GM18867 (cell line): Measurements from ENCODE around the gene XAGE5.
"Not testable (repeated sequence)": the region's sequence is repeated elsewhere in the genome, so short reads cannot be mapped to it uniquely, and the experiment has no call there.

Experiments
- ATAC-seq: cut with Tn5 transposase; IDR thresholded peaks from one replicate; pipeline ENCODE4 v1.9.1; 2021; ENCODE audit warnings: mild to moderate bottlenecking, moderate library complexity; ENCODE audit not compliant: unreplicated experiment

XAGE5 gene, protein sequence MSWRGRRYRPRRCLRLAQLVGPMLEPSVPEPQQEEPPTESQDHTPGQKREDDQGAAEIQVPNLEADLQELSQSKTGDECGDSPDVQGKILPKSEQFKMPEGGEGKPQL

DNA sequence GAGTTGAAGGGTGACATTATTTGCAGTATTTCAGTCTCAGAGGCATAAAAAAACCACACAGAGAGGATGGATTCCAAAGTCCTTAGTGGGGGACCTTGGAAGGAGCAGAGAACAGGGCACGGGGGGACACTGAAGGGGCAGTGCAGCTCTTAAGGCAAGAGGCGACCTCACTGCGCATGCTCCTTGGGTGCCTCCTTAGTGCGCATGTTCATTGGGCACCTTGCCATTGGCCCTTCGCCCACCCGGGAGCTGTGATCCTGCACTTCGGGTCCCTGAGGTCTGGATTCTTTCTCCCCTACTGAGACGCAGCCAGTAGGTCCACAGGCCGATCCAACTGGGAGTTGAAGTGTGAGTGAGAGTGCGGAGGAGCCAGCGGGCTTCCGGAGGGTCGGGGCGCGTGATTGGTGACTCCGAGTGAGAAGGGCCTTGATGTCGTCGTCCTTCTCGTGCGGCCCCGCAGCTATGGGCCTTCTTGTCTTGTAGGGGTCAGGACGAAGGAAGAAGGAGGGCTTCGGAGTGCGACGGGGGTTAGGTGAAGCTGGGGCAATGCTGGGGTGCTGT is at the start of gene XAGE5:
XAGE5 (plus strand) TSS at position 223 of the 561 bp plus-strand sequence. CDS start 1,280 bp downstream, outside the sequence.
- no peak for ATAC-seq

DNA sequence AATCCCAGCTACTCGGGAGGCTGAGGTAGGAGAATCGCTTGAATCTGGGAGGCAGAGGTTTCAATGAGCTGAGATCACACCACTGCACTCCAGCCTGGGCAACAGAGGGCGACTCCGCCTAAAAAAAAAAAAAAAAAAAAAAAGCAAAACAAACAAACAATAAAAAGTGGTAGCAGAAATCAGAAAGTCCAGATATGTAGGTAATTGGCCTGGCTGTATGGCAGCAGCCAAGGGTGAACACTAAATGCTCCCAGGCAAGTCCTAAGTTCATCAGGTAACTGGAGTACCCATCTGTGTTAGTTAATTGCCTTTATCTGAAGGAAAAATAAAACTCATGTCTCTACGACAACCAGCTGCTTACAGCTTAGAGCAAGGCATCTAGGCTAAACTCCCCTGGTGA is 45.1 kb upstream of the XAGE5 start:
- ATAC-seq = not testable (repeated sequence)

DNA sequence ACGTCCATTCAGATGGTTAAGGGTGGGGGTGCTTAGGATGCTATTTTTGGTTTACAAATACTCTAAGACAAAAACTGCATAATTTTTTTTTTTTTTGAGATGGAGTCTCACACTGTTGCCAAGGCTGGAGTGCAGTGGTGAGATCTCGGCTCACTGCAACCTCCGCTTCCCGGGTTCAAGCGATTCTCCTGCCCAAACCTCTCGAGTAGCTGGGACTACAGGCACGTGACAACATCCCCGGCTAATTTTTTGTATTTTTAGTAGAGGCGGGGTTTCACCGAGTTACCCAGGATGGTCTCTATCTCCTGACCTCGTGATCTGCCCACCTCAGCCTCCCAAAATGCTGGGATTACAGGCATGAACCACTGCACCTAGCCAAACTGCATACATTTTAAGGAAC is 37.6 kb upstream of the XAGE5 start:
- not testable (repeated sequence) for ATAC-seq

DNA sequence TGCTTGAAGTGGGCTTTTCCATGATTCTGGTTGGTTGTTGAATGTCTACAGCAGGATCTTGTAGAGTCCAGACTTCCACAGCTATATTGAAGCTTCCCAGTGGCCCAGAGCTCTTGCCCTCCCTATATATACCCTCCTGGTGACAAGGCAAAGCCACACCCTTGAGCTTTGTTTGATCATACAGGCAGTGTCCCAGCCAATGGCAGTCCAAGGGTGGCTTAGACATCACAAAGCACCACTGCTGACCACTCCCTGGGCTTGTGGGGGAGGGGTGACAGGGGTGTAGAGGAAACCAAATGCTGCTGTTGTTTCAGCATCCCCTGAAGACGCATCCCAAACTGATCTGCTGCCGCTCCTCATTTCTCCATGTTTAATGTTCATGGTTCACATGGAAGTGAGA is 13.8 kb upstream of the XAGE5 start, which contains the start of gene SPANXN5:
SPANXN5 (minus strand) TSS at position 101 of the 400 bp plus-strand sequence; CDS start at position 22, 79 bp downstream.
- not testable (repeated sequence) for ATAC-seq

DNA sequence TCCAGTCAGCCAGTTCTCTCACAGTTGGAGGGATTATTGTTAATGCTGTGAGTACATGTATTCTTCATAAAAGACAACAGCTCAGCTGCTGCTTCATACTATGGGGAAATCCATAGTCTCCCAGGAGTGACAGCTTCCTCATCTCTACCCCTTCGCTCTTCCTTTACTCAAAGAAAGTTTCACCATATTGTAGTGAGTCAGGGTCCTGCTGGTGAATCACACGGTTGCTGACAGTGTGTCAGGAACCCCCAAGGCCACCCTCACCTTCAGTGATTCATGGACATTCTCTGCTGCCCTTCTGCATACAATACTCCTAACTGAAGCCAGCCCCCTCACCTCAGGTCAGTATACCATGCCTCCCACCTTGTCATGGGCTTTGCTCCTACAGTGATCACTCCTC is 6.2 kb upstream of the XAGE5 start:
- not testable (repeated sequence) for ATAC-seq

DNA sequence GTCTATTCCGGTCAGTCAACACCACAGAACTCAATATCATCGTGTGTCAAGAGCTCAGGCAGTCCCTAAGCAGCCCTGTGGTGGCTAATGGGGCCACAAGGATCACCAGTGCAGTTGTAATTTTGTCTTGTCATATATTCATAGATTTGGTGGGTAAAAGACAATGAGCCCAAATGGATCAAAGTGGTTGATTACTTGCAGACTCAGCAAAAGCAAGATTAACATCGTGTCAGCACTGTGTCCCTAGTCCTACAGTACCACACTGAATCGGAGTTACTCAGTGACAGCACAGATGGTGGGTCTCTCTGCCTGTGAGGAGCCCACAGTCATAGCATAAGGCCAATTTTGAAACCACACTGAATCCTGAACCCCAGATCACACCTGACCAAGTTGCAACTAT is 8.7 kb downstream of the XAGE5 start:
- no peak for ATAC-seq

DNA sequence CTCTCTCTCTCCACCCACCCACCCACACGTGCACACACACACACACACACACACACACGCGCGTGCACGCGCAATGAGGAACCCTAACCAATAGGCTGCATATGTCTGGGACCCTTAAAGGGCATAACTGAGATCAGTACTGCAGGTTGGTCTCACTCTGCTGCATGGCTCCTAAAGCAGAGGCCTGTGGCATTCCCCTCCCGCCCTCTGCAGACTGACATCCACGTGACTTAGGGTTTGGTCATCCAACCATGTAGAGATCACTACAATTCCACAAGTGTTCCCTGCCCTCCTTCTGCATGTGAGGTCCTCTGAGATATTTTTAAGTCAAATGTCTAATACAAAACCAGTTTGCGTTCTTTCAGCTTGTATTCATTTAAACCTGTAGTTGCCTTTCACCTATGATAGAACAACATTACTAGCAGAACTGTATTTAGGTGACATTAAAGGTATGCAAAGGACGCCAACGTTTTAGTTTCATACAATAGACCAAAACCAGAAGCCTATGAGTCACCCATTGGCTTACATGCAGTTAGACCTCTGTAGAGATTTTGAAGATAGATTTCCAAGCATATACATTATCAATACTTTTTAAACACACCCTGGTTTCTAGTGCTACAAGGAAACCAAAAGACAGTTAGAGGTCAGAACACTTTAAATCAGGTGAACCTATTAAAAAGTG is 10.1 kb downstream of the XAGE5 start:
- no peak for ATAC-seq

DNA sequence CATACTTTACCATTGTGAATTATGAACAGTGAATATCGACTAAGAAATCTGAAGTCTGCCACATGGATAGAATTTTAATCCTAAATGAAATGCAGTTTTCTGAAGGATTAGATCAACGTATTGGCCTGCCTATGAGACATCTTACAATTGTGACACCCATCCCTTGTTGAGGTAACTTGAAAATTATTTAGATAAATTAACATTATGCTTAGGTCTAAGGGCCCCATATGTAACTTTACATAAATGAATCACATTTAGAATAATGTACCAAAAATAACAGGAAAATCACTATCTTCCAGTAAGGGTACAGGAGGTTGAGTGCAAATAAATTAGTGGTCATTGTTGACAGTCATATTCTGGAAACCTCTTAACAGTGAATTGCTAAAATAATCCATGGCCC is 13.5 kb downstream of the XAGE5 start:
- no peak for ATAC-seq

DNA sequence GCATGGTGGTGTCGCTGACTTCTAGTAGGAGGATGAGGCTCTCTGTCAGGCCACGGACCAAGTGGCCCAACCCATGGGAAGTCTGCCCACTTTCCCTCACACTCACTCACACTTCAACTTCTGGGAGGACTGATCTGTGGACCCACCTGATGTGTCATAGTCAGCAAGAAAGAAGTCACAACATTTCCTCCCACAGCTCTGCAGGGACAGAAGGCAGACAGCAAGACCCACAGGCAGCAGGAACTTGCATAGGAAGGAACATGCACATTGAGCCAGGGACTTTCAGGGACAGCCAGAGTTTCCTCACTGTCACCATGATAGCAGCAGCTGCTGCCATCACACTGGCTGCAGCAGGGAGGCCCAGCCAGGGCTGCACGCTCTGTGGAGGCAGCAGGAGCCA is 19.5 kb downstream of the XAGE5 start:
- no peak for ATAC-seq

DNA sequence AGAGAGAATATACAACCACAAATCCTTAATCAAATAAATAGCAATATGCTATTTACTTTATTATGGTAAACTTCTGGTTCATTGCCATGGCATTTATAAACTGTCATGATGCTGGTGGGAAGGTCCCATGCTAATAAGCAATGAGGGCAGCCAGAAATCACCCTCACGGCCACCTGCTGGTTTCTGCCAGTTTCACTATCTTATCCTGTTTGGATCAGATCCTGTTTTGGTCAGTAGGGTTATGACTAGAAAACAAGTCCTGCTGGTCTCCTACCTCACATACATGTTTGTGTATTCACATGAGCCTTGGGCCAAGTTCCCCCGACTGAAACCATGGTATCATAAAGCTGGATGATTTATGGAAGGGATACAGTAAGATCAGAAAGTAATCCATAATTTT is 28.1 kb downstream of the XAGE5 start:
- ATAC-seq = no peak

DNA sequence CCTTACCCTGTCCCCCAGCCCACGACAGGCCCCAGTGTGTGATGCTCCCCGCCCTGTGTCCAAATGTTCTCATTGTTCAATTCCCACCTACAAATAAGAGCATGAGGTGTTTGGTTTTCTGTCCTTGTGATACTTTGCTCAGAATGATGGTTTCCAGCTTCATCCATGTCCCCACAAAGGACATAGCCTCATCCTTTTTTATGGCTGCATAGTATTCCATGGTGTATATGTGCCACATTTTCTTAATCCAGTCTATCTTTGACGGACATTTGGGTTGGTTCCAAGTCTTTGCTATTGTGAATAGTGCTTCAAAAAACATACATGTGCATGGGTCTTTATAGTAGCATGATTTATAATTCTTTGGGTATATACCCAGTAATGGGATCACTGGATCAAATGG is 32.5 kb downstream of the XAGE5 start:
- not testable (repeated sequence) for ATAC-seq

DNA sequence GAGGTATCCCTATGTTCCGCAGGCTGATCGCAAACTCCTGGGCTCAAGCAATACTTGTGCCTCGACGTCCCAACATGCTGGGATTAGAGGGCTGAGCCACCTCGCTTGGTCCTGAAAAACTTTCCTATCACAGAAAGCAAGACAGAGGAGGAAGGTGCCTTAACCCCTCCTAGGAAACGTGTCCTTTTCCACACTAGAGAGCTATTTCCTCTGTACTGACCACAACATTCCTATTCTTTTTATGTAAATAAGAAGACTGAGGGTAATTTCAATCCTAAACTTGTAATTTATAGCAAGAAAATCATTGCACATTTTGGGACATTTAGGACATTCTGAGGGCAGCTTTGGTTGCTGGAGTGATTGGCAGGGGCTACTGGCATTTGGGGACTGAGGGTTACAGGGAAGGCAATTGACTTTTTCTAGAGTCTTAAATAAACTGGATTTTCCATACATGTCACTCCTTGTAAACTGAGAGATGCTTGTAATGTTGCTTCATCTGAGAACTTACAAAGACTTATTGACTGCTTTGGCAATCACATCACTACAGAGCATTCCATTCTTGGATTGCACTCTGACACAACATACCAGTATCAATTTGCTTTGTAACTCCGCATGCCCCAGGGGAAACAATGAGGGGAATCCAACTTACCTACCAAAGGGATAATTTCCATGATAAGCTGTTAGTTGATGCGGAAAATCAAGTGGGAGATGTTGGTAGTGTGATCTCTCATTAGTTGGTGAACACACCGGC is 41.2 kb downstream of the XAGE5 start:
- ATAC-seq = no peak

DNA sequence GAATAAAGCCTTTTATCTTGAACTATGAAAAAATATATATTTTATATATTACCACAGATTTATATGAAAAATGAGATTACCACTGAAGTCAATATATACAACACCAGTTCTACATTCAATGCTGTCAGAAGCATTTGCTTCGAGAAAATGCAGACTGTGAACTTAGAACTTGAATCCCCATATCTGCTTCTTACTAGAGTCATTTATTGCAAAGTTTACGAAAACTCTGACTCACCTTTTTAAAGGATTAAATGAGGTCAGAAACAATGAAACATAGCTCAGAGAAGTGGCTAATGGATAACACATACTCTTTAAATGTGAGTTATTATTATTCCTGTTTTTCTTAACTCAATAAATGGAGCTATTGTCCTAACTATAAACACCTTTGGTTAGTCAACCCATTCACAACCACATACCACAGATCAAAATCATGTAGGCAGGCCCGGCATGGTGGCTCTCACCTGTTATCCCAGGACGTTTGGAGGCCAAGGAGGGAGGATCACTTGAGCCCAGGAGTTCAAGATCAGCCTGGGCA is 46.0 kb downstream of the XAGE5 start:
- ATAC-seq = not testable (repeated sequence)

DNA sequence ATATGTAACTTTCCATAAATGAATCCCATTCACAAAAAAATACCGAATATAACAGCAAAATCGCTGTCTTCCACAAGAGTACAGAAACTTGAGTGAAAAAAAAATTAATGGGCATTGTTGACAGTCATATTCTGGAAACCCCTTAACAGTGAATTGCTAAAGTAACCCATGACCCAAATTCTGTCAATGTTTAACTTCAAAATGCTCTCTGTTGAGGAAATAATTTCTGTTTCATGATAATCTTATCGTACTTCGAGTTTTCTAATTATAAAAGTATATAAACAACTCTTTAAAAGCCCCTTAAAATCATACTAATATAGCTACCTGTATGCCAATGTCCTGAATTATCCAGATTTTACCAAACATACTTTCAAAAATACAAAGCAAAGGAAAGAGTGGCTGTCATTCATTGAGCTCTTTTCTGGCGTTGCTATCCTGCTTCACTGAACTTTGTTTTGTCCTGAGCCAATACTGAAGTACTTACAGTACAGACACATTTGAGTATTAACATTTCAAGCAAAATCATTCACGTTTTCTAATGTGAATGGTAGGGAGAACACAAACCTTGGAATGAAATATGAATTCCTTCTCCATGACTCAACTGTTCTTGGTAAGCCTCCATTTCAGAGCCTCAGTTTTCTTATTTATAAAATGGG is 54.4 kb downstream of the XAGE5 start:
- ATAC-seq = no peak
